CD4-positive, alpha-beta T cell treated with Interferon alpha-2 for 1 hour (primary cell): ENCODE results near the gene EXD3.
"Not testable (repeated sequence)": the region's sequence is repeated elsewhere in the genome, so short reads cannot be mapped to it uniquely, and the experiment has no call there.

Experiments
- DNase-seq, 2 donors: peaks; one replicate each; pipeline ENCODE4 v3.0.0-alpha.2; 2020 to 2022

The EXD3 gene

GRCh38 chr9:137422604-137423513 is at the start of gene EXD3, which contains the start of gene NOXA1:
Gene EXD3, minus strand, starts transcription at chr9:137423162. Its CDS starts 27,805 bp downstream, at chr9:137395357.
Gene NOXA1, plus strand, starts transcription at chr9:137423393. Its CDS starts 137 bp downstream, at chr9:137423530.
- peak; percentile 92 to 96 for DNase-seq

GRCh38 chr9:137470785-137471184 is 47.8 kb upstream of the EXD3 start:
- DNase-seq = no peak

GRCh38 chr9:137467896-137468295 is 44.9 kb upstream of the EXD3 start:
- no peak for DNase-seq

- DNase-seq = no peak
Observed at GRCh38 chr9:137467161-137467581, 44.2 kb upstream of the EXD3 start.

- DNase-seq = not testable (repeated sequence)
Observed at GRCh38 chr9:137466389-137467085, 43.6 kb upstream of the EXD3 start.

GRCh38 chr9:137465720-137466388 is 42.9 kb upstream of the EXD3 start:
- no peak for DNase-seq

- no peak for DNase-seq
Observed at GRCh38 chr9:137465000-137465719, 42.2 kb upstream of the EXD3 start.

- DNase-seq = no peak
Observed at GRCh38 chr9:137464291-137464999, 41.5 kb upstream of the EXD3 start.

- DNase-seq = no peak
Observed at GRCh38 chr9:137463931-137464290, 40.9 kb upstream of the EXD3 start.

- no peak for DNase-seq
Observed at GRCh38 chr9:137462986-137463930, 40.3 kb upstream of the EXD3 start.

GRCh38 chr9:137462396-137462985 is 39.5 kb upstream of the EXD3 start:
- DNase-seq = no peak

GRCh38 chr9:137461663-137462395 is 38.9 kb upstream of the EXD3 start:
- peak; percentile 90 to 93 for DNase-seq

GRCh38 chr9:137461316-137461662 is 38.3 kb upstream of the EXD3 start:
- DNase-seq = no peak

GRCh38 chr9:137460363-137461315 is 37.7 kb upstream of the EXD3 start:
- no peak for DNase-seq

GRCh38 chr9:137459601-137460362 is 36.8 kb upstream of the EXD3 start:
- no peak for DNase-seq

GRCh38 chr9:137459152-137459600 is 36.2 kb upstream of the EXD3 start, which contains the start of gene NSMF:
Gene NSMF, minus strand, starts transcription at chr9:137459334. Its CDS starts 232 bp downstream, at chr9:137459102.
- peak; percentile 92 to 95 for DNase-seq
